ENCODE data around the gene ADGRA1. TPM values are rescaled to one million over a fixed set of nuclear protein-coding genes. Genes with fewer than 3 reads are reported as not detected.
A peak's percentile ranks its signal among the peaks of the same experiment; 100 is the strongest.

The ADGRA1 gene
- total RNA-seq, 4 donors from 2014 or later, result 0.13 to 0.40 (median 0.29) TPM

GRCh38 chr10:133161486-133162109 is 73.9 kb downstream of the ADGRA1 start:
- no peak overlapping the region for H3K27ac ChIP-seq
- no peak for DNase-seq
- H3K4me3 ChIP-seq (replicated peaks in 1 of 3), result peak overlapping the region in 1 of 3 donors; percentile 45
- WGBS, 2 donors, result 66% methylated on average over 24 to 25 of the region's 33 CpGs
- intact Hi-C loops (cut with DNase I), result no loop called here
- H3K27me3 ChIP-seq, result no peaks in the 10 kb centered on the region
- H3K4me1 ChIP-seq, result peaks cover 9 to 27% of the 10 kb centered on the region in 2 donors
- TF ChIP-seq POLR2A (IDR thresholded peaks at IDR 0.05), result no peak
- no peak for TF ChIP-seq CTCF (IDR thresholded peaks at IDR 0.05)
- no peaks in the 10 kb centered on the region for H3K36me3 ChIP-seq
- no peaks in the 10 kb centered on the region for H3K9me3 ChIP-seq

- Histone ChIP-seq H3K36me3 (no peaks in the 10 kb centered on the region), H3K9me3 (no peaks in the 10 kb centered on the region), H3K4me3 (replicated peaks in 1 of 3) (no peak overlapping the region), H3K4me1 (peaks cover 9 to 27% of the 10 kb centered on the region in 2 donors), H3K27me3 (no peaks in the 10 kb centered on the region), H3K27ac (no peak overlapping the region)
- 89 to 90% methylated on average over 22 of the region's 22 CpGs for WGBS, 2 donors
- intact Hi-C loops (cut with DNase I), result no loop called here
- no peak for TF ChIP-seq CTCF (IDR thresholded peaks at IDR 0.05)
- no peak for TF ChIP-seq POLR2A (IDR thresholded peaks at IDR 0.05)
- no peak for DNase-seq
These were observed 74.6 kb downstream of the ADGRA1 start for GRCh38 chr10:133162178-133162909.

DNA sequence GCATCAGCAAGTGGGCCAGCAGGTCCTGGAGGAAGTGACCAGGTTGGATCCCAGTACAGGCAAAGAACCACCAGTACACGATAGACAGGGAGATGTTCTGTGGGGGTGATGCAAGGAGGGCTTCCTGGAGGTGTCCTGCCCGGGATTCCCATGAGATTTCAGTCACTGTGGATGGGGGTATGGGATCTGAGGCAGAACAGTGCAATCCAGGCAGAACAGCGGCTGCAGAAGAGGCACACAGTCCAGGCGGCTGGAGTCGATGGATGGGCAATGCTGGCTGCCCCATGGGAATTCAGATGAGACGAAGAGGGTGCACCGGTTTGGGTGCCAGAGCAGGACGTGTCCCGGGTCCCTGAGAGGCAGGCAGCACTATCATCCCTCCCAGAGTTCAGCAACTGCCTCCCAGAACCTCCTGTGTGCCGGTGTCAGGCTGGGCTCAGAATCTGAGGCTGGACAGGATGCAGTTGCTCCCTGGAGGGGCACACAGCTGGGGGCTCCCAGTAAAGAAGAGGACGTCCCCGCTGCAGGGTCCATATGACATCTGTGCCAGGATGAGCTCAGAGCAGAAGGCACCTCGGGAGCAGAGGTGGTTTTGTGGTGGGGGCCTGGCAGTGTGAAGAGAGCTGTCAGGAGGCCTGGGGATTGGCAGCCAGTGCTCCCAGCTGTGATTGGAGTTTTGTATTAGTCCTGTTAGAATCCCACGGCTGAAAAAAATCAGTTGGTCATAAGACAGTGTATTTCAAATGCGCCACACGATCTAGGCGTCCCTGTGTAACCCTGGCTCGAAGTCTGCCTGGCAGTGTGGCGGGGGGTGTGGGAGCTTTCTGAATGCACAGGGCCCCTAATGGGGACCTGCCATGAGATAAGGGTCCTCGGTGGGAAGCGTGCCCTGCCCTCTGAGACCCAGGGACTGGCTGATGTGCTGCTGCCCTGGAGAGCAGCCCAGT is 75.5 kb downstream of the ADGRA1 start:
- no peaks in the 10 kb centered on the region for H3K9me3 ChIP-seq
- H3K36me3 ChIP-seq, result no peaks in the 10 kb centered on the region
- intact Hi-C loops (cut with DNase I), result no loop called here
- no peaks in the 10 kb centered on the region for H3K27me3 ChIP-seq
- 85 to 87% methylated on average over 15 to 20 of the region's 21 CpGs for WGBS, 2 donors
- H3K4me3 ChIP-seq (replicated peaks in 1 of 3), result no peak overlapping the region
- TF ChIP-seq POLR2A (IDR thresholded peaks at IDR 0.05), result no peak
- TF ChIP-seq CTCF (IDR thresholded peaks at IDR 0.05), result no peak
- no peak for DNase-seq
- H3K4me1 ChIP-seq, result peaks cover 9 to 27% of the 10 kb centered on the region in 2 donors
- no peak overlapping the region for H3K27ac ChIP-seq

DNA sequence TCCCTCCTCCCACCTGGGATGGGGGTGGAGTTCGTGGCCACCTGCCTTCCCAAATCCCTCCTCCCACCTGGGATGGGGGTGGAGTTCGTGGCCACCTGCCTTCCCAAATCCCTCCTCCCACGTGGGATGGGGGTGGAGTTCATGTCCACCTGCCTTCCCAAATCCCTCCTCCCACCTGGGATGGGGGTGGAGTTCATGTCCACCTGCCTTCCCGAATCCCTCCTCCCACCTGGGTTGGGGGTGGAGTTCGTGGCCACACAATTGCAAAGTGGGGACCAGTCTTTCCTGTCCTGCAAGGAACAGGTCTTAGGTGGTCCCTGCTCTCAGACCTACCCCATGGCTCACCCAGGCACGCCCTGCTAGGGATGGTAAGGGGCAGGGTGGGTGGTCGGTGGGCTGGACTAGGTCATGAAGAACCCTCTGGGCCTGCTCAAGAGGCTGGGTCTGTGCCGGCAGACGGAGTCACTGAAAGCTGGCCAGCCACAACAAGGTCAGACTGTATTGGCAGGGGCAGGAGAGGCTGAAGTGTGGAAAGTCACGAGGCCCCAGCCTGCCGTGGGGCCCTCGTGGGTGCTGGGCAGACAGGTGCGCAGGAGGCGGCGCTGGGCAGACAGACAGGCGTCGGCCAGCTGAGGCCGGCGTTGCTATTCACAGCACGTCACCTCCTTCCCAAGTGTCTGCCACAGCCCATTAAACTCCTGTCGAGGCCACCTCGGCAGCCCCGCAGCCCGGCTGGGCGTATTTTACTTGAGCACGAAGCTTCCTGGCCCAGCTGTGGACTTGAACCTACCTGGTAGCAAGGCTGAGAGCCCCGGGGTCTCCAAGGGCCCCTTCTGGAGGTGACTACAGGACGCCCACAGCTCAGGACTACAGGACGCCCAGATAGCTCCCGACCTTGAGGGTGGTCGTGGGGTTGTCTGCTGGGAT is 76.4 kb downstream of the ADGRA1 start:
- TF ChIP-seq CTCF (IDR thresholded peaks at IDR 0.05) (no peak), POLR2A (IDR thresholded peaks at IDR 0.05) (no peak)
- intact Hi-C loops (cut with DNase I), result no loop called here
- WGBS, 2 donors, result 42 to 85% methylated on average over 11 to 19 of the region's 31 CpGs
- H3K27me3 ChIP-seq, result no peaks in the 10 kb centered on the region
- peaks cover 9 to 25% of the 10 kb centered on the region in 2 donors for H3K4me1 ChIP-seq
- H3K4me3 ChIP-seq (replicated peaks in 1 of 3), result no peak overlapping the region
- no peak overlapping the region for H3K27ac ChIP-seq
- peak; percentile 20 to 89 for DNase-seq
- no peaks in the 10 kb centered on the region for H3K36me3 ChIP-seq
- no peaks in the 10 kb centered on the region for H3K9me3 ChIP-seq
